GM21786 (cell line): ENCODE data around the gene GCNT2.
"Not testable (repeated sequence)": the region's sequence is repeated elsewhere in the genome, so short reads cannot be mapped to it uniquely, and the experiment has no call there.

Experiments
- ATAC-seq: cut with Tn5 transposase; IDR thresholded peaks from one replicate; pipeline ENCODE4 v1.9.1; 2021; ENCODE audit not compliant: unreplicated experiment

GCNT2 gene

DNA sequence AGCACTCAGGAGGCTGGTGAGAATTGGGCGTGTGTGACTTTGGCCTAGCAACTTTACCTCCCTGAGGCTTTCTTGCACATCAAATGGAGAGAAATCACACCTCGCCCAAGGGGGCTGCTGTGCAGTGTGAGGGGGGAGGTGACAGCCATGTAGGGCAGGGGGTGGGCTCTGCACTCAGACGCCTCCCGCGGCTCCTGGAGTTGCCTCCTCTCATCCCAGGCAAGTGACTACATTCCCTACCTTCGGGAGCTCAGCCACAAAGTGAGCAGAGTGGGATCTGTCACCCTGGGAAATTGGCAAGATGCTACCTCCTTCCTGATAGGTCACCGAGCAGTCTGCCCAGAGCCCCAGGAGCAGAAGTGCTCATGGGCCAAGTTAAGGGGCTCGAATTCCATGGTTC is 56.0 kb downstream of the GCNT2 start:
- ATAC-seq: no peak

DNA sequence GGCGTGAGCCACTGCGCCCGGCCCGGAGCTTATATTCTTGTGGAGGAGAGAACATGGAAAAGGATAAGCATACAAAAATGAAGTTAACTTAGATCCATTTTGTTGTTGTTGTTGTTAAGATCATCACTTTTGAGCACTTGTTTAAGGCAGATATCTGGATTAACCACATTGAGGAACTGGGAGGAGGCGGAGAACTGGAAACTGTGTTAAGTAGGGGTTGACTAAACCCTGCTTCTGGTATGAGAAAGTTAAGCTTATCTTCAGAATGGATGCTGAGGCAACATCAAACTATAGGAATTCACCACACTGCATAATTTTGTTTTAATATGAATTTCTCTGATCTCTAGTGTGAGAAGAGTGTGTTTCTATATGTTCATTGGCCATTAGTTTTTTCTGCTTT is 57.6 kb downstream of the GCNT2 start:
- no peak for ATAC-seq

DNA sequence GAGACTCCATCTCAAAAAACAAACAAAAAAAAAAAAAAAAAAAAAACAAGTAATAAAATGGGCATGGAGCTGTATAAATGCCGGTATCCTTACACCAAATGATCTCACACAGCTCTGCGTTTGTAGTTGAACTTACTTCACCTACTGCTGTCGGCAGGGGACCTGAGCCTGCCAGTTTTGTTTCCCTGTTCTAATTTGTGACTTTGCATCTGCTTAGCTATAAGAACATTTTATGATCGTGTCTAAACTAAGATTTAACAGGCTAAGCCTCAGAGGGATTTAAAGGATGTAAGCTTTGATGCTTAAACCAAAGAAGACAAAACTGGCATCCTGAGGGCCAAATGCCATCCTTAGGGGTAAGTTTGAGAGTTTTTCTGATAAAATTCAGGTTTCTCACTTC is 58.7 kb downstream of the GCNT2 start:
- ATAC-seq: no peak

DNA sequence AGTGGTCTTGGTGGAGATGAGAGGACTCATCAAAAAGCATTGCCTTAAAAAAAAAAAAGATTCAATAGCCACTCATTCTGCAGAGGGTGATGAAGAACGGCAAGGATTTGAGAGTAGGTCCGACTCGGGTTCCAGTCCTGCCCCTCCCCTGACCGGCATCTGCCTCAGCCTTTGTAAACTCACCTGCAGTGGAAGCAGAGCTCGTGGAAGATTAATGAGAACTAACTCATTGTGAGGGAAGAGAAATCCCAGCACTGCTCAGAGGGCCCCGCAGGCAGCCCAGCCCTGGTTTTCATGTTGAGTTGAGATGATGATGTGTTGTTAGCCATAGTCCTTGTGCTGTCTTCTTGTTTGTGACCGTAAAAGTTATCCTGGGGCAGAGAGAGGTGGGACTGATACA is 59.4 kb downstream of the GCNT2 start:
- ATAC-seq: no peak

DNA sequence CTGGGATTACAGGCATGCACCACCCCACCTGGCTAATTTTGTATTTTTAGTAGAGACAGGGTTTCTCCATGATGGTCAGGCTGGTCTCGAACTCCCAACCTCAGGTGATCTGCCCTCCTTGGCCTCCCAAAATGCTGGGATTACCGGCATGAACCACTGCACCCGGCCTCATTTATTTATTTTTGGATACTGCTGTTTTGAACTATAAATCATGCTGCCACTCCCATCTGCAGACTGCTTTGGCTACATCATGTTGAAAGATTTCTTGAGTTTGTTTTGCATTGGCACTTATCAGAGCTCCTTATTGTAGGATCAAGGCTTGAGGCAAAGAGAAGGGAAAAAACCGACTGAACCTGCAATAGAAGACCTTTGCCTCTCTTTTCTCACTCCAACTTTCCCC is 60.3 kb downstream of the GCNT2 start:
- ATAC-seq: not testable (repeated sequence)

DNA sequence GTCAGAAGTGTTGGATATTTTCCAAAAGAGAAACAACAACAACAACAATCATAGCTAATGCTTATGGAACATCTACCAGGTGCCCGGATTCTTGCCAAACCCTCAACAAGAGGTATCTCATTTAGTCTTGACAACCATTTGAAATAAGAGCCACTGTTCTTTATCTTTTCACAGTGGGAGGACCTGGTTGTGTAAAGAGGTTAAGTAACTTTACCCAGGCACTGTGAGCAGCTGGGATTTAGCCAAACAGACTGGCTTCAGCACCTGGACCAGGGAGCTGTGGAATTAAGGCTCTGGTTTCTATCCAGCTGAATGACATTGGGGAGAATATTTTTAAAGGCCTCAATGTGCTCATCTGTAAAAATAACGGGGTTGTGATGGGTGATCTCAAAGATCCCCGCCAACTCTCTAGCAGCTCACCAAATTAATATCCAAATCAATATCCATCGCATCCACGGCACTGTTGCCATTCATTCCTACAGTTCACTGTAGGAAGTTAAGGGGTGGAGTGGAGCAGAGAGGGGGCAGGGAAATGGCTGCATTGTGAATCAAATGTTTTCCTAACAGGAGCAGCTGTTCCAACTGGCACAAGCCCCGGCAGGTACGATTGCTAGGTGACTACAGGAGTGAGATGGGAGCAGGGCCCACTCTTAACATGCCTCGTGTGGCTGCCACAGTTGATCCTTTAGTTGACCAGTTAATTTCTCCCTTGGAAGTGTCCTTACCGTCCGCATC is 61.8 kb downstream of the GCNT2 start:
- ATAC-seq: no peak

DNA sequence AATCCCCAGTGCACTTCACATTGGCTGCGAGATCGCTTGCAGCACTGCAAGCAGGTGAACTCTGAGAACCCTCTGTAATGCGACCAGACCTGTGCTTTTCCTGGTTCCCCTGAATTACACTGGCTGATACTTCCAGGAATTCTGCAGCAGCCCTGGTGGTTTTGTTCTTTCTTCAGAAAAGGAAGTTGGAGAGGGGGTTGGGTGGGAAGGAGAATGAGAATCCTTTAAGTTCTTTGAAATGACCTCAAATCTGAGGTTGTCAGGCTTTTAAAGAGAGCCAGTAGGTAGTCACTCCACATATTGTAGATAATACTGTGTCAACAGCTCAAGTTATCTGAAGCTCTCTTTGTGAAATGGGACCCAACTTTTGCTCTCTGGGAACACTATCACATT is 62.4 kb downstream of the GCNT2 start:
- ATAC-seq: no peak

DNA sequence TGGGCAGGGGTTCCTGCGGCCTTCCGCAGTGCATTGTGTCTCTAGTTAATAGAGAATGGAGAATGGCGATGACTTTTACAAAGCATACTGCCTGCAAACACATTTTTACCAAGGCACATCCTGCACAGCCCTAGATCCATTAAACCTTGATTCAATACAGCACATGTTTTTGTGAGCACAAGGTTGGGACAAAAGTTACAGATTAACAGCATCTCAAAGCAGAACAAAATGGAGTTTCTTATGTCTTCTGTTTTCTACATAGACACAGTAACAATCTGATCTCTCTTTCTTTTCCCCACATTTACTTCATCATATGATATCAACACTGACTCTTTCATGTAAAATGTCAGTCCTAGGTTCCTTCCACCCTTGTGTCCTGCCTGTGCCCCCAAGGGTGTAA is 63.5 kb downstream of the GCNT2 start:
- ATAC-seq: no peak

DNA sequence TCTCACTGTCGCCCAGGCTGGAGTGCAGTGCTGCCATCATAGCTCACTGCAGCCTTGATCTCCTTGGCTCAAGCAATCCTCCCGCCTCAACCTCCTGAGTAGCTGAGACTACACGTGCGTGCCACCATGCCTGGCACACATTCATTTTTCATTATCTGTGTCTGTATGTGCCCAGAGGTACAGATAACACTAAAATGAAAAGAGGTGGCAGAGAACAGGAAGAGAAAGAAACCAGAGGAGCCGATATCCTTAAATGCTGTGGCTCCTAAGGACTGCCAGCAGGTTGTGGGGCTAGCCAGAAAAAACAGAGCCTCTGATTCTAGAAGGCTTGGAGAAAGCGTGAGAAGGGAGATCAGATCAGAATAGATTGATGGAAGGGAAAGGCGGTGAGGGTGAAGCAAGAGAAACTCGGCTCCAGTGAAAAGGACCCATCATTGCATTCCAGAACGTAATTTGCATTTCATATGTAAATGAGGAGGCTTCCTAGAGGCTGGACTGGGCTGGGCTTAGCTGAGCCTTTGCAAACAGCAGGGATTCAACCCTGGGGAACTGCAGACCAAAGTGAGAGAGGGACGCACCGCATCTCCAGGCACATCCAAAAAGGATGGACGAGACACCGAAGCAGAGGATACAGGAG is 64.2 kb downstream of the GCNT2 start:
- ATAC-seq: no peak

DNA sequence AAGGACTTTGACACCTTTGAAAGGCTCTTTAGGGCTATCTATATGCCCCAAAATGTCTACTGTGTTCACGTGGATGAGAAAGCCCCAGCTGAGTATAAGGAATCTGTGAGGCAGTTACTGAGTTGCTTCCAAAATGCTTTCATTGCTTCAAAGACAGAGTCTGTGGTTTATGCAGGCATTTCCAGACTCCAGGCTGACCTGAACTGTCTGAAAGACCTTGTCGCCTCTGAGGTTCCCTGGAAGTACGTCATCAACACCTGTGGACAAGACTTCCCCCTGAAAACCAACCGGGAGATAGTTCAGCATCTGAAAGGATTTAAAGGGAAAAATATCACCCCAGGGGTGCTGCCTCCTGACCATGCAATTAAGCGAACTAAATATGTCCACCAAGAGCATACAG is 65.2 kb downstream of the GCNT2 start:
- ATAC-seq: no peak

DNA sequence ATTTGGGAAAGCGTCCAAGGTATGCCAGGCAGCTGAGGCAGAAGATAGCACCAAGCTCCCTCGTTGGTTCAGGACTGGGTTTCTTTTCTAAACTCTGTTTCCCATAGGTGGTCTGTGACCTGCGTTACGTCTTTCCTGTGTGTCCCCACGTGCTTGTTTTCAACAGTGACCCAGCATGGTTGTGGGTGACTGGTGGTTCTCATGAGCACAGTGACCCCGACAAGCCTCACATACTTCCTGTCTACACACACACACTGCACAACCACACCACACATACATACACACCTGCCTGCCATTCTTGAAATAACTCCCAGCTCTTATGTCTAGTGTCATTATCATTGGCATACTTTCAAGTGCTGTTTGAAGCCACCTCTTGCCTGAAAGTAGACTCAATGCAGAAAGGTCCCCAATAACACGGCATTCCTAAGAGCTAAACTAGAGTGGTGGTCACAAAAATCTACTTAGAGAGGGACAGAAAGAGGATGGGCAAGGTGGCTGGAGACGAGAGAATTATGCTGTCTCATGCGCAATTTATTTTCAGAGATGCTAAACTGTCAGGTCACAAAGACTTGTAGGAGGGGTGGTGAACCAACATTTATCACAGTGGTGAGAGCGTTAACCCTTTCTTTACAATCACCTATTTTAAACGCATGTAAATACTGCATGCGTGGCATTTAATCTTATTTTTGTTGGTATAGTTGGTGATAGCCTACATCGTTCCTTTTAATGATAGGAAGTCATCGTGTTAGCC is 66.7 kb downstream of the GCNT2 start:
- no peak for ATAC-seq

DNA sequence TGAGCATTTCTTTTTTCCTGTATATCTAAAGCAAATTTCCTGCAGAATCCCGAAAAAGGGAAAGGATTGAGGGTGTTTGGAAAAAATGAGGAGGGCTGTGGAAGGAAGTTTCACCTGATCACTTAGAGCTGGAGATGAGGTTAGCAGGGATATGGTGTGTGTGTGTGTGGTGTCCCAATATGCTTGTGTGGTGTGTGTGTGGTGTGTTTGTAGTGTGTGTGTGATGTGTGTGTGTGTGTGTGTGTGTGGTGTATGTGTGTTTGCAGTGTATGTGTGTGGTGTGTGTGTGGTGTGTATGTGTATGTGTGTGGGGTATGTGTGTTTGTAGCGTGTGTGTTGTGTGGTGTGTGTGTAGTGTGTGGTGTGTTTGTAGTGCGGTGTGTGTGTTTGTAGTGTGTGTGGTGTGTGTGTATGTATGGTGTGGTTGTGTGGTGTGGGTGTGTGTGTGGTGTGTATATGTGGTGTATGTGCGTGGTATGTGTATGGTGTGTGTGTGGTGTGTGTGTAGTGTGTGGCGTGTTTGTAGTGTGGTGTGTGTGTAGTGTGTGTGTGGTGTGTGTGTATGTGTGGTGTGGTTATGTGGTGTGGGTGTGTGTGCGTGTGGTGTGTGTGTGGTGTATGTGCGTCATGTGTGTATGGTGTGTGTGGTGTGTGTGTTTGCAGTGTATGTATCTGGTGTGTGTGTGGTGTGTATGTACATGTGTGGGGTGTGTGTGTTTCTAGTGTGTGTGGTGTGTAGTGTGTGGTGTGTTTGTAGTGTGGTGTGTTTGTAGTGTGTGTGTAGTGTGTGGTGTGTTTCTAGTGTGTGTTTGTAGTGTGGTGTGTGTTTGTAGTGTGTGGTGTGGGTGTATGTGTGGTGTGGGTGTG is 67.6 kb downstream of the GCNT2 start:
- no peak for ATAC-seq

DNA sequence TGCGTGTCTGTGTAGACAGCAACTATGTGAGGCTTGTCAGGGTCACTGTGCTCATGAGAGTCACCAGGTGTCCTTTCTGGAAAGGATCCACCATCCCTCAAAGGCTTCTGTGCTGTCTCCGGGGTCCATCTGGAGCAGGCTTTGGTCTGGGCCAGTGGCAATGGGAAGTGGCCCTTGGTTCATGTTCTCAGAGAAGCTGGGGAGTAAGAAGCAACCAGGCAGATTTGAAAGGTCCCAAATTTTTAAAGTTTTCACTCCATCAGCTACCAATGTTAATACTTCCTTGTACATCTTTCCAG is 68.2 kb downstream of the GCNT2 start:
- no peak for ATAC-seq

DNA sequence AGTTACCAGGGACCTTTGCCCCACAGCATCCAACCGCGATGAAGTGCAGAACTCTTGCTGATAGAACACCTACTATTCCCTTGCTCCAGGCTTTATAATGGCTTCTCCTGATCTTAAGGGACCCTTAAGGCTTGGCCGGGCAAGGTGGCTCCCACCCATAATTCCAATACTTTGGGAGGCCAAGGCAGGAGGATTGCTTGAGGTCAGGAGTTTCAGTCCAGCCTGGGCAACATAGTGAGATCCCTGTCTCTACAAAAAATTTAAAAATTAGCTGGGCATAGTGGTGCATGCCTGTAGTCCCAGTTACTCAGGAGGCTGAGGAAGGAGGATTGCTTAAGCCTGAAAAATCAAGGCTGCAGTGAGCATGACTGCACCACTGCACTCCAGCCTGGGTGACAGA is 68.8 kb downstream of the GCNT2 start:
- no peak for ATAC-seq

DNA sequence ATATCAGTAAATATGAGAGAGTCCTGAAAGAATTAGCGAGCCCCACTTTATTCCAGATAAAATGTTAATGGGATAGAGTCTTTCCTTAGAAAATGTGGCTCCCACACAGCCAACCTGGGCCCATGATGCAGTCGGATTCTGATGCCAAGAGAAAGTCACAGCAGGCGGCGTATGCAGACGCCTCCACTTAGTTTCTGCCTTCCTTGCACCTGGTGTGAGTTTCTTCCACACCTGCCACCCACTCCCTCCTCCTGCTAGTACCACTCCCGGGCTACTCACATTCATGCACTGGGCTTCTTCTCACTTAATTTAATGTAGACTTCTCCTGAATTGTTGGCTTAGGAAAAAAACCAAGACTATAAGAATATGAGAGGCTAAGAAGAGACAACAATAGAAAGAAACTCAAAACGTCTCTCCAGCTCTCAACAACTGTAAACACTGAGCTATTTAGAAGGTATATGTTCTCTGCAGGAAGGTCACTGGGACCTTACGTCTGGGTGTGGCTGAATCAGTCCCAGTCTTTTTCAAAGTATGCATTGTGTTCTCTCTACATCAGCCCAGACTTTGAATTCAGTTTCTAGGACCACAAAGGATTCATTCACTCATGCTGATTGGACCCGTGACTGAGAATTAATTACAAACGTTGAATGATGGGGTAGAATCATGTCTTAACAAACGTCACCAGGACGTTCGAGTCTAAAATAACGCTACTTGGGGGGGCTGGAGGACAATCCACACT is 70.4 kb downstream of the GCNT2 start:
- no peak for ATAC-seq

DNA sequence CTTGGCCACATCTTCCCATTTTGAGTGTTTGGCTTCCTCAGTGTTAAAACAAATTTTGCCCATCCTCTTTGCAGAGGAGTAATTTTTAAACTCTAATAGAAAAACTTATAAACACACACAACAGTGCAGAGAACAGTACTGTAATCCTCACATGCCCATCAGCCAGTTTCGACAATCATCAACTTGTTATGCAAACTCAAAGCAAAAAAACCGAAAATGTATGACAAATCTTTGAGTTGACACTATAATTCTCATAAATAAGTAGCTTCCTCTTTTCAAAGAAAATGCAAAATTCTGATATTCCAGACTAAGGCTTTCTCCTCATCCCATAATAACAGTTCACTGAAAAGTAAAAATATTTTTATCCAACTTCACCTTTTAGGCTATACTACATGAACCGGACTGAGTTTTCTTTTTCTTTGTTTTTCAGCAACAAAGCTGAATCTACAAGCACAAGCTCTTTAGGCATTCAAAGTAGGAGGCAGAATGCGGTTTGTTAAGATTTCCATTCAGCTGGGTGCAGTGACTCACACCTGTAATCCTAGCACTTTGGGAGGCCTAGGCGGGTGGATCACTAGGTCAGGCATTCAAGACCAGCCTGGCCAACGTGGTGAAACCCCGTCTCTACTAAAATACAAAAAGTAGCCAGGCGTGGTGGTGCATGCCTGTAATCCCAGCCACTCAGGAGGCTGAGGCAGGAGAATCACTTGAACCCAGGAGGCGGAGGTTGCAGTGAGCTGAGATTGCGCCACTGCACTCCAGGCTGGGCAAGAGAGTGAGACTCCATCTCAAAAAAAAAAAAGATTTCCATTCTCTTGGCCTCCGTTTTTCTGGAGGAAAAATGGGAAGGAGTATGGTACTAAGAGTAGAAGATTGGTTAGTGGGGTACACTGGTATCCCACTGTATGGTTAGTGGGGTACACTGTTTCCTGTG is 74.8 kb downstream of the GCNT2 start:
- peak; percentile 43 for ATAC-seq

DNA sequence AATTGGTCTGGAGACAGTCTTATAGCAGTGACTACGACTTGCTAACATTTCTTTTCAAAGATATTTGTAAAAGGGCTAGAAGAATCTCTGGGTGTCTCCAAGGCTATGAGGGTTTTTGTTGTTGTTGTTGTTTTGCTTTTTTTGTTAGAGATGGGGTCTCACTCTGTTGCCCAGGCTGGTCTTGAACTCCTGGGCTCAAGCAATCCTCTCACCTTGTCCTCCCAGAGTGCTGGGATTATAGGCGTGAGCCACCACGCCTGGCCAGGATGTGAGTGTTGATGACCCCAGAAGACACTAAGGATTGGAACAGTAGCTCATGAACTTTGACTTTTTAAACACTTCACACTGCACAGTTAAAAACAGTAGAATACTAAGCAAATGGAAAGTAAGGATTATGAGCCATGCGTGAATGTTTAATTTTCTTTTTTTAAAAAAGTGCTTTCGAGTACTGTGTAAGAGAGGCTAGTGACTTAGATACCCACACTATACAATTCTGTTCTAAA is 76.4 kb downstream of the GCNT2 start:
- ATAC-seq: no peak

DNA sequence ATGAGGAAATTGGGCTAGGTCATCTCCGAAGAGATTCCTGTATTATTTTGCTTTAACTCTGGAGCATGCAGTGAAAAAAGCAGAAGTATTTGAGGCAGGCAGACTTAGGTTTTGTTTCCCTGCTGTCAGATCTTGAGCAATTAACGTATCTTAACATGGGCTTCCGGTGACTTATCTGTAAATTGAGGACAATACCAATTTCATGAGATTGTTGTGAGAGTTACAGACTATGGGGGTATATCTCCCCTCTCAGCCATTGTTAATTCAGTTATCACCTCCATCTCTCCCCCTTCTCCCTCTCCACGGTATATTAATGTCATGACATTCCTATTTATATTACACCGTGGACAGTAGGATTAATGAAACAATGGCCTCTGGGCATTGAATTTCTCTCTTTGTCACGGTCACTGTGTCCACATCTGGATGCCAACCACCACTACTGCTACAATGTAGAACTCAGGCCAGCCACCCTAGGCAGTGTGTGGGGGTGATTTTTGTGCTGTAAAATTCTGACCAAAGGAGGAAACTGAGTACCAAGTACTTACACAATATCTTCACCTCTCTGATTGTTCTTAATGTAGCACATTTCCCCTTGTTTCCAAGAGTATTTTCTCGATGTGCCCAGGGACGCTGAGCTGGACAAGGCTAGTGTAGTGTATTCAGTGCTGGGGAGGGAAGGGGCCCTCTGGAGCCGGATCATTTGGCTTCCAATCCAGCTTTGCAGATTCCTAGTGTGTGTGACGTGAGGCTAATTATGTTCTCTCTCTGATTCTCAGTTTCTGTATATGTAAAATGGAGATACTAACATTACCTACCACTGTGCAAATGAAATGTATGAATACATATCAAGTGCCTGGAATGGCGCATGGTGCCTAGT is 77.2 kb downstream of the GCNT2 start:
- ATAC-seq: no peak

DNA sequence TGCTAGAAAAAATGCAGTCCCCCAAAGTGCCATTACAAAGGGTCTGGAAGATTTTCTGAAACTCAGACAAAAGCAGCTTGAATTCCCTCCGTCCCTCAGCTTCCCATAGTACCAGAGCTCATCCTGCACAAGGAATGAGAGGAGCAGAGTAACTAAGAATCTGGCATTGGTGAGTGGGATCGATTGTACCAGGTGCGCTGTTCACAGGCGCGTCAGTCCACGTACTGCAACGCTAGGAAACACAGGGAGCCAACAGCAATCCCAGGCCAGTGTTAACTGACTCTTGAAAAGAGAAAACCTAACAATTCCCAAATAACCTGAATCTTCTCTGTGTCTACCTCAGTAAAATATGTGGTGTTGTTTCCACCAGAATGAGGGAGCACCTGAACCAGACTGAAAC is 77.9 kb downstream of the GCNT2 start:
- no peak for ATAC-seq
